ENCODE results near the gene DNAL4. TPM values are rescaled to one million over a fixed set of nuclear protein-coding genes. Genes with fewer than 3 reads are reported as not detected.

DNAL4 gene
- total and polyA plus RNA-seq, 4 donors, result 8.2 to 14.3 (median 9.8) TPM

DNA sequence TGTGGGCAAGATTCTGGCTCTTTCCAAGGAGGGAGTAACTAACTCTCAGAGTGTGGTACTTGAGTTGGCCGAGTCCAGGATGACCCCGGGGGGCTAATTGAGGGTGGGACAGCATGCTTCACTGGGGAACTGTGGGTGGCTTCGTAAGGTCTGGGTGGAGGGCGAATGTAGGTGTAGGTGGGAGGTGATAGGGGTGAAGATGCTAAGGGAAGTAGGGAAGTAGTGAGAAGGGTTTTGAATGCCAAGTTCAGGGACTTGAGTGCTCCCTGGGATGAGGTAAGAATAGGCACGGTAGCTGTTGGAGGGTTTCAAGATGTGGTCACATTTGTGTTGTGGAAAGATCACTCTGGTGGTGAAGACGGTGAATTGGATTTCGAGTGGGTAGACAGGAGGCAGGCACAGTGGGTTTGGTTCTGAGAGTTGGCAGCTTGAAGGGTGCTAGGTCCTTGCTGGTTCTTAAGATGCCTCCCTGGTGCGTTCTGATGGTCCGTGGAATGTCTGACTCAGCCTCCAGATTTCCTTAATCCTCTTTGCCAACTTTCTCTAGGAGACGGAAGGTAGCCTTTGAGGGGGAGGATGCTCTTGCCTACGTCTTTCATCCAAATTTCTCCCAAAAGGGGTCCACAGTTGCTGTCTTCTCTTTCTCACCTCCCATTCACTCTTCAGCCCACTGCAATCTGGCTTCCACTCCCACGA lies 2.5 kb upstream of the DNAL4 start:
- Histone ChIP-seq H3K4me3 (ENCODE audit: low read length in 2 of 2) (no peak overlapping the region), H3K27ac (ENCODE audit: low read depth in 1 of 2, low read length in 2 of 2) (no peak overlapping the region), H3K36me3 (ENCODE audit: control insufficient read depth in 1 of 2, insufficient read depth in 2 of 2, low read length in 1 of 2) (no peaks in the 10 kb centered on the region), H3K27me3 (ENCODE audit: control insufficient read depth in 1 of 2, insufficient read depth in 2 of 2, low read length in 1 of 2) (no peaks in the 10 kb centered on the region), H3K9me3 (ENCODE audit: control insufficient read depth, low read length) (peaks cover 6% of the 10 kb centered on the region), H3K4me1 (ENCODE audit: control insufficient read depth in 1 of 2, insufficient read depth in 2 of 2, low read length in 2 of 2) (no peaks in the 10 kb centered on the region)
- intact Hi-C loops (cut with DNase I), result no loop called here
- ATAC-seq (ENCODE audit: low FRiP score) (no peak), DNase-seq (no peak)
- WGBS, 2 donors, result 78 to 80% methylated on average over 12 of the region's 12 CpGs

DNA sequence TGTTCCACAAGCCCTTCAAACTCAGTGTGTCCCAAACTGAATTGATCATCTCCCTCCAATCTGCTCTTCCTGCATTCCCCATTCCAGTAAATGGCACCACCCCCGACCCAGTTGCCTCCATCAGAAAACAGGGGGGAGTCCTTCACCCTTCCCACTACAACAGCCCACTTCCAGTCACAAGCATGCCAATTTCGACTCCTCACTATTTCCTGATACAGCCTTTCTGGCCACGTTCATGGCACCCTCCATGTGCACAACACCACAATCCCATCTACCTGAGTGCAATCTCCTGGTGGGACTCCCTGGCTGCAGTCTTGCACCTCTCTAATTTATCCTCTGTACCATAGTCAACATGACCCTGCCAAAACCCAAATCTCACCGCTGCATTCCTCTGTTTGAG lies 1.6 kb upstream of the DNAL4 start:
- Histone ChIP-seq H3K4me1 (ENCODE audit: control insufficient read depth in 1 of 2, insufficient read depth in 2 of 2, low read length in 2 of 2) (no peaks in the 10 kb centered on the region), H3K27me3 (ENCODE audit: control insufficient read depth in 1 of 2, insufficient read depth in 2 of 2, low read length in 1 of 2) (no peaks in the 10 kb centered on the region), H3K4me3 (ENCODE audit: low read length in 2 of 2) (no peak overlapping the region), H3K9me3 (ENCODE audit: control insufficient read depth, low read length) (peaks cover 6% of the 10 kb centered on the region), H3K27ac (ENCODE audit: low read depth in 1 of 2, low read length in 2 of 2) (no peak overlapping the region), H3K36me3 (ENCODE audit: control insufficient read depth in 1 of 2, insufficient read depth in 2 of 2, low read length in 1 of 2) (no peaks in the 10 kb centered on the region)
- intact Hi-C loops (cut with DNase I), result no loop called here
- no peak for DNase-seq
- 66 to 75% methylated on average over 4 of the region's 4 CpGs for WGBS, 2 donors
- no peak for ATAC-seq (ENCODE audit: low FRiP score)

DNA sequence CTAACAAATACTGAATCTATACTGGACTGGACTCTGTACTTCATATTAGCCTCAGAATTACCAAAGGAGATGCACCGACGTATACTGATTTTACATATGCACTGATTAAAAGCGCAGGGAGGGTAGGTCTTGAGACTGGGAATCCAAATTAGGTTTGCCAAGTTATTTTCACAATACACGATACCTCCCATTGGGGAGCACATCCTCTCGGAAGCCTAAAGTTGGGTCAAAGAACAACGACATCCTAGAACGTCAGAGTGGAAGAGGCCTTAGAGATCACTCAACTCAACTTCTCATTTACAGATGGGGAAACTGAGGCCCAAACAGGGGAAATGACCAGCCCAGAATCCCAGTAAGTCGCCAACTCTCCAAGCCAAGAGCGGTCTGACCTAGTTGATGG lies 626 bp downstream of the DNAL4 start:
- H3K4me1 ChIP-seq (ENCODE audit: control insufficient read depth in 1 of 2, insufficient read depth in 2 of 2, low read length in 2 of 2), result peaks cover 0 to 5% of the 10 kb centered on the region in 2 donors
- no peak for DNase-seq
- ATAC-seq (ENCODE audit: low FRiP score), result no peak
- no peaks in the 10 kb centered on the region for H3K36me3 ChIP-seq (ENCODE audit: control insufficient read depth in 1 of 2, insufficient read depth in 2 of 2, low read length in 1 of 2)
- H3K4me3 ChIP-seq (ENCODE audit: low read length in 2 of 2), result peak overlapping the region; percentile 92 to 97
- no peaks in the 10 kb centered on the region for H3K27me3 ChIP-seq (ENCODE audit: control insufficient read depth in 1 of 2, insufficient read depth in 2 of 2, low read length in 1 of 2)
- WGBS, 2 donors, result 27% methylated on average over 9 of the region's 9 CpGs
- peak overlapping the region in 1 of 2 donors; percentile 10 for H3K27ac ChIP-seq (ENCODE audit: low read depth in 1 of 2, low read length in 2 of 2)
- intact Hi-C loops (cut with DNase I), result loop anchor here in 1 of 2 donors (5.0 kb wide), 2 partner anchors 36 to 49 kb away; partner anchors contain the start of genes NPTXR and SUN2
- H3K9me3 ChIP-seq (ENCODE audit: control insufficient read depth, low read length), result no peaks in the 10 kb centered on the region

DNA sequence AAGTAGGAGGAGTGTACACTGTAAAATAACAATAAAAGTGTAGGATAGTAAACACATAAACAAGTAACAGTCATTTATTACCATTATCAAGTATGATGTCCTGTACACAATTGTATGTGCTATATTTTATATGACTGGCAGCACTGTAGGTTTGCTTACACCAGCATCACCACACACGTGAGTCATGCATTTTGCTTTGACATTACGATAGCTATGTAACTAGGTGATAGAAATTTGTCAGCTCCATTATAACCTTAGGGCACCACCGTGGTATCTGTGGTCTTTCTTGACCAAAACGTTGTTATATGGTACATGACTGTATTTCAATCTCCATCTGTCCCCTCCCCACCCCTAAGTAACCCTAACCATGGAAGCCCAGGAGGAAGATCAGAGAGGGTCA lies 1.1 kb downstream of the DNAL4 start:
- no peak for ATAC-seq (ENCODE audit: low FRiP score)
- DNase-seq, result no peak
- Histone ChIP-seq H3K4me3 (ENCODE audit: low read length in 2 of 2) (no peak overlapping the region), H3K4me1 (ENCODE audit: control insufficient read depth in 1 of 2, insufficient read depth in 2 of 2, low read length in 2 of 2) (peaks cover 0 to 8% of the 10 kb centered on the region in 2 donors), H3K27ac (ENCODE audit: low read depth in 1 of 2, low read length in 2 of 2) (no peak overlapping the region), H3K36me3 (ENCODE audit: control insufficient read depth in 1 of 2, insufficient read depth in 2 of 2, low read length in 1 of 2) (no peaks in the 10 kb centered on the region), H3K9me3 (ENCODE audit: control insufficient read depth, low read length) (no peaks in the 10 kb centered on the region), H3K27me3 (ENCODE audit: control insufficient read depth in 1 of 2, insufficient read depth in 2 of 2, low read length in 1 of 2) (no peaks in the 10 kb centered on the region)
- intact Hi-C loops (cut with DNase I), result loop anchor here in 1 of 2 donors (5.0 kb wide), 2 partner anchors 36 to 49 kb away; partner anchors contain the start of genes NPTXR and SUN2
- 73 to 74% methylated on average over 4 of the region's 4 CpGs for WGBS, 2 donors

DNA sequence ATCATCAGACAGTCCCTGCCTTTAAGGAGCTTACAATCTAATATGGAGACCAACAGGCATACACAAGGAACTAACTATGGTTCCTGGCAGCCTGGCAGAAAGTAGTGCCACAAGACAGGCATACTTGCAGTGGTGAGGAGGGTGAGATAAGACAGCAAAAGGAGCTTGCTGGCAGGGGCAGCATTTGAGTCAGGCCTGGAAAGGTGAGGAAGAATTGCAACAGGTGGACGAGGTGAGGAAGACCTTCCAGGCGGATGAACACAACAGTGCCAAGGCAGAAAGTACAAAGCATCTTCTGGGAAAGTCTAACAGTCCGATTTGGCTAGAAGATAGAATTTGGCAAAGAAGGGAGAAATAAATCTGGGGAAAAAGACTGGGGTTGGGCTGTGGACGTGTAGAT lies 4.3 kb downstream of the DNAL4 start:
- WGBS, 2 donors, result 89 to 90% methylated on average over 4 of the region's 4 CpGs
- ATAC-seq (ENCODE audit: low FRiP score) (no peak), DNase-seq (no peak)
- intact Hi-C loops (cut with DNase I), result loop anchor here in 1 of 2 donors (5.0 kb wide), 2 partner anchors 32 to 53 kb away; partner anchors contain the start of genes NPTXR and SUN2
- H3K27me3 ChIP-seq (ENCODE audit: control insufficient read depth in 1 of 2, insufficient read depth in 2 of 2, low read length in 1 of 2), result no peaks in the 10 kb centered on the region
- H3K27ac ChIP-seq (ENCODE audit: low read depth in 1 of 2, low read length in 2 of 2), result no peak overlapping the region
- H3K9me3 ChIP-seq (ENCODE audit: control insufficient read depth, low read length), result no peaks in the 10 kb centered on the region
- H3K4me3 ChIP-seq (ENCODE audit: low read length in 2 of 2), result no peak overlapping the region
- peaks cover 0 to 13% of the 10 kb centered on the region in 2 donors for H3K4me1 ChIP-seq (ENCODE audit: control insufficient read depth in 1 of 2, insufficient read depth in 2 of 2, low read length in 2 of 2)
- H3K36me3 ChIP-seq (ENCODE audit: control insufficient read depth in 1 of 2, insufficient read depth in 2 of 2, low read length in 1 of 2), result no peaks in the 10 kb centered on the region

DNA sequence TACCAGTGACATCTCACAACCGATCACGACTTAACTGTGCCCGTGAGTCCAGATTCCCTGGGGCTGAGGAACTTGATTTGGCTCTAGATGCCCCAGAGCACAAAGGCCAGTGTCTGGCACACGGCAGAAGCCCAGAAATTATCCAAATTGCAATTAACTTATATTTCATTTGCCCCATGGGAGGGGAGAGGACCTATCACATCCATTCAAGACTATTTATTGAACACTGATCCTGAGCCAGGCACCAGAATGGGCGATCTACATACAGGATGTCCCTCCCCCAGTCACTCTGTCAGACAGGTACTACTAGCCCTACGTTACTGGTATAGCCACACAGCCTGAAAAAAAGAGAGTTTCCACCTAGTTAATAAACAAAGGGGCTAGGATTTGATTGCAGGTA lies 5.1 kb downstream of the DNAL4 start:
- ATAC-seq (ENCODE audit: low FRiP score), result no peak
- DNase-seq, result no peak
- peaks cover 0 to 13% of the 10 kb centered on the region in 2 donors for H3K4me1 ChIP-seq (ENCODE audit: control insufficient read depth in 1 of 2, insufficient read depth in 2 of 2, low read length in 2 of 2)
- H3K4me3 ChIP-seq (ENCODE audit: low read length in 2 of 2), result no peak overlapping the region
- H3K27ac ChIP-seq (ENCODE audit: low read depth in 1 of 2, low read length in 2 of 2), result peak overlapping the region in 1 of 2 donors; percentile 56
- no peaks in the 10 kb centered on the region for H3K27me3 ChIP-seq (ENCODE audit: control insufficient read depth in 1 of 2, insufficient read depth in 2 of 2, low read length in 1 of 2)
- H3K36me3 ChIP-seq (ENCODE audit: control insufficient read depth in 1 of 2, insufficient read depth in 2 of 2, low read length in 1 of 2), result no peaks in the 10 kb centered on the region
- no peaks in the 10 kb centered on the region for H3K9me3 ChIP-seq (ENCODE audit: control insufficient read depth, low read length)
- intact Hi-C loops (cut with DNase I), result no loop called here
- WGBS, 2 donors, result 36 to 38% methylated on average over 6 of the region's 6 CpGs

DNA sequence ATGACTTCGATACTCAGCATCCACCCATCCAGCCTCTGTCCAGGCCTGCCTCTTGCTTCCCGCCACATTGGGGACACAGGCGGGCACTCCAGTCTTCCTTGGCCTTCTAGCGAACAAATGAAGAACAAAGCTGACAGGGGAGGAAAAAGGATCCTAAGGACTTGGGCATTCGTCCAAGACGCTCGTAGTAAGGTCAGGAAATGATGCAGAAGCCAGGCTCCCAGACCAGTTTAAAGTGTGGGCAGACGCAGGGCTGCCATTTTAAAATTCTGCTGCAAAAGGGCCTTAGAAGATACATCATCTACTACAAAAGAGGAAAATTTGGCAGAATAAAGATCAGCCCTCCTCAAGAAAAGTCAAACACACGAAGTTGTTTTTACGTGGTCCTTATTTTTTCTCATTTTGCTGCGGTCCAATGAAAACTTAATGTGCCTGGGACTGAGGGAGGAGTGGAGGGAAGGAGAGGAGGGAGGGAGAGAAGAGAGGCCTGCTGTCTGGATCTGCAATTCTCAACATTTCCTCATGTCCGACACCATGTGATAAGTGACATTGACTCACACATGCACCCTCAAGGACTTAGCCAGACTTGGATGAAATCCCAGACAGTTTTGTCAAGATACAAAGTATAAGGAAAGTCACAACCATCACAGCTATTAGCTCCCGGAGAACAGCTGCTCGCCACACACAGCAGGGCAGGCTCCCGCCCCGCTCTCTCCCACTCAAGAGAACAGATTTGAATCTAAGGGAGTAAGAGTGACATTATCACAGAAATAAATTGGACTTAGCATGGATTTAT lies 5.7 kb downstream of the DNAL4 start:
- Histone ChIP-seq H3K4me1 (ENCODE audit: control insufficient read depth in 1 of 2, insufficient read depth in 2 of 2, low read length in 2 of 2) (peaks cover 0 to 13% of the 10 kb centered on the region in 2 donors), H3K36me3 (ENCODE audit: control insufficient read depth in 1 of 2, insufficient read depth in 2 of 2, low read length in 1 of 2) (no peaks in the 10 kb centered on the region), H3K4me3 (ENCODE audit: low read length in 2 of 2) (no peak overlapping the region), H3K27me3 (ENCODE audit: control insufficient read depth in 1 of 2, insufficient read depth in 2 of 2, low read length in 1 of 2) (no peaks in the 10 kb centered on the region), H3K9me3 (ENCODE audit: control insufficient read depth, low read length) (no peaks in the 10 kb centered on the region), H3K27ac (ENCODE audit: low read depth in 1 of 2, low read length in 2 of 2) (peak overlapping the region in 1 of 2 donors; percentile 56)
- DNase-seq, result no peak
- ATAC-seq (ENCODE audit: low FRiP score), result peak; percentile 83
- intact Hi-C loops (cut with DNase I), result no loop called here
- 19 to 26% methylated on average over 16 of the region's 16 CpGs for WGBS, 2 donors

DNA sequence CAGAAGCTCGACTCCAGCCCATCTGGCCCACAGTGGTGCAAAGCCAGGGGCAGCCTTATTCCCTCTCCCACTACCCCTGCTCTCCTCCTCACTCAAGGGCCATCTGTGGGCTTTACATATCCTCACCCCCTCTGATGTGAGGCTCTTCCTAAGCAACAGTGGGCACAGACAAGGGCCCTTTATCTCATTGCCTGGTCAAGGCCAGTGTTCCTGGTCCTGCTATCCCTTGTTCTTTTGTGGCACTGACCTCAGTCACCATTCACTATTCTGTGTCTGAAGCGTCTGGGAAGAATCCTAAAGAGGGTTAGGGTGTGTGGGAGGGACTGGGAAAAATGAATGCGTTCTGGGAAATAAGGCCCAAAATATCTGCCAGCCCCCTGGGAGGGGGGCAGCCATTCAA lies 7.3 kb downstream of the DNAL4 start:
- ATAC-seq (ENCODE audit: low FRiP score), result no peak
- Histone ChIP-seq H3K4me3 (ENCODE audit: low read length in 2 of 2) (no peak overlapping the region), H3K27ac (ENCODE audit: low read depth in 1 of 2, low read length in 2 of 2) (peak overlapping the region; percentile 23 to 33), H3K9me3 (ENCODE audit: control insufficient read depth, low read length) (no peaks in the 10 kb centered on the region), H3K36me3 (ENCODE audit: control insufficient read depth in 1 of 2, insufficient read depth in 2 of 2, low read length in 1 of 2) (no peaks in the 10 kb centered on the region), H3K27me3 (ENCODE audit: control insufficient read depth in 1 of 2, insufficient read depth in 2 of 2, low read length in 1 of 2) (no peaks in the 10 kb centered on the region), H3K4me1 (ENCODE audit: control insufficient read depth in 1 of 2, insufficient read depth in 2 of 2, low read length in 2 of 2) (peaks cover 0 to 13% of the 10 kb centered on the region in 2 donors)
- 58 to 62% methylated on average over 3 of the region's 3 CpGs for WGBS, 2 donors
- DNase-seq, result no peak
- intact Hi-C loops (cut with DNase I), result no loop called here

Measured in aorta (tissue), 5 donors.